Glomerular endothelial cell (primary cell): ENCODE data around the gene GP1BA. TPM values are rescaled to one million over a fixed set of nuclear protein-coding genes. Genes with fewer than 3 reads are reported as not detected.

Source experiments
- DNase-seq: peaks from one replicate; pipeline ENCODE4 v3.0.0-alpha.2; 2011; ENCODE audit warnings: low read depth, low spot score; ENCODE audit errors: extremely low read depth
- total RNA-seq: library from RNA; depleted of rRNA; stranded (reverse); fragments of >200 nt; gene quantifications from 2 replicates; pipeline ENCODE4 v1.2.3, GENCODE V29; 2015

The GP1BA gene
- total RNA-seq, 1 donor from 2014 or later: not detected

DNA sequence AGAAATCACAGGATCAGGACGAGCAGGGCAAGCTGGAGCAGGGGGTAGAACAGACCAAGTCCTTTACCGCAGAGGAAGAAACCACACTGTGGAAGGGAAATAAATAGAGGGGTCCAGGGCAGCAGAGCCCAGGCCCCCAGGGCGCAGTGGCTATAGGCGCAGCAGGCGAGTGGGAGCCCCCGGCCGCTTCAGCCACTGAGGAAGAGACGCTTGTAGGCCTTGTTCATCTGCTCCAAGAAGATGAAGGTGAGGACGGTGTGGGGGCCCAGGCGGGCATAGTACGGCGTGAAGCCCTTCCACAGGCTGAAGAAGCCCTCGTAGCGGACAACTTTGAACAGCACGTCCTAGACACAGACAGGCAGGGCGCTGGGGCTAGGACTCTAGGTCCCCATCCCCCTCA is 5.5 kb downstream of the GP1BA start:
- DNase-seq: no peak

- DNase-seq: no peak
Observed at GRCh38 chr17:4938069-4938491, 6.0 kb downstream of the GP1BA start.

- no peak for DNase-seq
Observed at GRCh38 chr17:4938688-4939545, 6.8 kb downstream of the GP1BA start.

- DNase-seq: no peak
Observed at GRCh38 chr17:4939546-4939795, 7.4 kb downstream of the GP1BA start.

GRCh38 chr17:4939796-4940554 is 7.9 kb downstream of the GP1BA start, which contains the start of the genes RNF167 and SLC25A11:
RNF167 (plus strand) TSS chr17:4940268; CDS start chr17:4940910, 642 bp downstream.
SLC25A11 (minus strand) TSS chr17:4940046; CDS start chr17:4939910, 136 bp downstream.
- peak; percentile 100 for DNase-seq

GRCh38 chr17:4940555-4941318 is 8.7 kb downstream of the GP1BA start:
- no peak for DNase-seq

DNA sequence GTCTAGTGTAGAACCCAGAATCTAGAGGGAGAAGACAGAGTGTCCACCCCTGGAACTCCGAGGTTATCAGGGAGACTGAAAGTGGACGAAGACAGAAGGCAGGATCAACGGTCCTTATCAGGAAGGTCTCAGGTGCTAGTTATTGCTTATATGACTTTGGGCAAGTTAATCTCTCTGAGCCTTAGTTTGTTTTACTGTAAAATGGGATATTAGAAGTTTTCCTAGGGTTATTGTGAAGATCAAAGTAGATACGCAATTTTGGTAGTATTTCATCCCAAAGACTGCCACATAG is 9.2 kb downstream of the GP1BA start:
- no peak for DNase-seq

GRCh38 chr17:4942760-4943508 is 10.9 kb downstream of the GP1BA start:
- no peak for DNase-seq

- DNase-seq: no peak
Observed at GRCh38 chr17:4944163-4944553, 12.1 kb downstream of the GP1BA start.

GRCh38 chr17:4944554-4945175 is 12.6 kb downstream of the GP1BA start:
- DNase-seq: no peak

- no peak for DNase-seq
Observed at GRCh38 chr17:4945176-4945943, 13.3 kb downstream of the GP1BA start.

- DNase-seq: no peak
Observed at GRCh38 chr17:4945944-4946280, 13.8 kb downstream of the GP1BA start.

DNA sequence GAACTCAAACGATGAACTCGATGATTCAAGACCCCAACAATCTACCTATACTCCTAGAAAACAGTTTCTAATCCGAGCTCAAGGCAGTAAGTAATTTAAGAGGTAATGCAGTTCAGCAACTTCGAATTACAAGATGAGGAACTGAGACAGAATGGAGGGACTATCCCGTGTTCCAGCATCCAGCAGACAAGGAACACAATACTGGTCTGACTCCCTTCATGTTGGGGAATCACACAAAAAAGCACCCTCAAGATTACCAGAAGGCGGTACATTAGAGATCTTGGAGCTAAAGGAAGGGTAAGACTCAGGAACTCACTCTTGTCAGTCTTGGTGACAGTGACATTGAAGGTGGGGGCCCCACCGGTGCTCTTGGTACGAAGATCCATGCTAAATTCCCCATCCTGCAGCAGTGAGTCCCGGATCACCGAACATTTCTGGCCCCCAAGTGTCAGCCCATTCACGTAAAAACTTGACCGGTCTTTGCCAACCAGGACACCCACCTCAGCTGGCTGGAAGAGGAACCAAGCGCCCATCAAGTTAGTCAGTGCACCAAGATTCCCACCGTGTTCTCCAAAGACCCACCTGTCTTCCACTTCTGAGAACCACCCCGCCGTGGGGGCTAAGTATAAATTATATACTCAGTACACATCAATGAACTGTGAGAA is 14.4 kb downstream of the GP1BA start:
- DNase-seq: no peak

- DNase-seq: no peak
Observed at GRCh38 chr17:4947010-4947410, 14.9 kb downstream of the GP1BA start.

DNA sequence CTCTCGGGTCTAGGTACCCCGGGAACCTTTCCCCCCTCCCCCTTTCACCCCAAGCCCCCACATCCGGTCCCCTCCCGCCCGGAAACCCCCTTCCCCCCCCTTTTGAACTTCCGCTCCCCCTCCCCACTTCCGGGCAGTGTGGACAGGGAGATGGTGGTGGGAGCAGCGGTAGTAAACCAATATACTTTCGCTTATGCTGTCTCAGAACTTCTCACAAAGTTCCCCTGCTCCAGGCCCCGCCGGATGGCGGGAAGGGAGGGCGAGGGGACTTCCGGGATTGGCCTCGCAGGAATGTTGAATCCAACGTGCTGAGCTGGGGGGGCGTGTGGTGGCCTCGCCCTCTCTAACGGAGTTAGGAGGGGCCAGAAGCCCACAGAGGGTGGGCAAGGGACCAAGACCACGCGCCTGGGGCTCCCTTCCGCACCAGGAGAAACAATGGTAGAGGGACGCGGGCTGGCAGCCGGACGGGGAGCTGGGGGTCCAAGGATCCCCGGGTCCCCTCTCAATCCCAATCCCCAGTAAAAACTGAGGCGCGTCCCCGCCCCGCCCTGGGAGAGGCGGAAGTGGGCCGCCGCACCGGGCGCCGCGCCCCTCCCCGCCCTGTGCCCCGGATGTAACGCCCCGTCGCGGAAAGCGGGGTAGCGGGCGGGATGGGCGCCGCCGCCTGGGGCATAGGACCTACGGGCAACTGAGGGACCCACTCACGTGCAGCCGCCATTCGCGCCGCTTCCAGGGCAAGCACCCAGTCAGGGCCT is 15.5 kb downstream of the GP1BA start:
- no peak for DNase-seq

DNA sequence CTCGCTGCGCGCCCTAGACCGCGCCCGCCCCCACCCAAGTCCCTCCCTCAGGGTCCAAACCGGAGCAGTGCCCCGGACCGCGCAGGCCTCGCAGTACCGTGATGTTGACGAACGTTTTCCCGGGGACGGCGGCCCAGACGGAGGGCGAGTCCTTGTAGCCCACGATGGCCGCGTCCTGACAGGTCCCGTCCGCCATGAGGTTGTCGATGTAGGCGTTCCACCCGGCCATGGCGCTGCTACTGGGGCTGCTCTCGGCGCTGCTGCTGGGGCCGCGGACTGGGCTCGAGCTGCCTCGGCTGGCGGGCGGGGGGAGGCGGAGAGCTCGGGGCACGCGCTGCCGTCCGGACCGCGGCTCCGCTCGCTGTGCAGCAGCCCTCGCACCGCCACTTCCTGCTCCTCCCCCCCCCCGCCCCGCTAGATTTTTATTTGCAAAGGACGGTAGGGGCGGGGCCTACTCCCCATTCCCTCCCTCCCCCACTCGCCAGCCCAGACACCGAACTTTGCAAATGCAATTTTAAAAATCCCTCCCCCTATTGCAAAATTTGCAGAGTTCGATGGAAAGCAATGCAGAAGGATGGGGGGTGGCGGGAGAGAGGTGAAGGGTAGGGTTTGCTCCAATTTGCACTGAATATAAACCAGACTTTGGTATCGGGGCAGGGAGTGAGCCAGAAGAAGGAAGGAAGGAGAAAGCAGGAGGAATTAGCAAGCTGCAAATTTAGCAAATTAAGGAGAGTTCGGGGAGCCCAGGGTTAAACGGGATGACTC is 16.3 kb downstream of the GP1BA start, which contains the start of gene PFN1:
Gene PFN1 (minus strand): TSS at position 365 of the 765 bp plus-strand sequence. CDS start 136 bp downstream, at position 229.
- DNase-seq: no peak

GRCh38 chr17:4948931-4949320 is 16.8 kb downstream of the GP1BA start:
- no peak for DNase-seq
